ENCODE data around the gene LMNA.
A peak's percentile ranks its signal among the peaks of the same experiment; 100 is the strongest.

The LMNA gene

GRCh38 chr1:156075775-156076204 is 38.7 kb upstream of the LMNA start:
- Histone ChIP-seq H3K27ac (ENCODE audit: low read depth, low read length) (no peak overlapping the region), H2BK5ac (ENCODE audit: low read depth, low read length, poor library complexity) (no peak overlapping the region), H2AFZ (ENCODE audit: insufficient read depth, low read length, poor library complexity) (no peak overlapping the region), H2BK12ac (ENCODE audit: low read length) (no peak overlapping the region), H4K8ac (ENCODE audit: low read depth, low read length) (no peak overlapping the region), H3K9ac (ENCODE audit: low read length) (no peak overlapping the region), H3K4ac (ENCODE audit: low read depth, low read length) (no peak overlapping the region), H2BK120ac (ENCODE audit: insufficient read depth, low read length, poor library complexity) (no peak overlapping the region), H3K18ac (ENCODE audit: low read length) (no peak overlapping the region), H3K23ac (ENCODE audit: low read length) (no peak overlapping the region), H4K91ac (ENCODE audit: low read depth, low read length) (no peak overlapping the region), H3K36me3 (ENCODE audit: control insufficient read depth in 1 of 2, insufficient read depth in 2 of 2, low read length in 2 of 2) (peaks cover 40 to 55% of the 10 kb centered on the region in 2 experiments), H3K9me3 (ENCODE audit: insufficient read depth, low read depth, low read length) (peaks cover 6% of the 10 kb centered on the region), H3K79me2 (ENCODE audit: control insufficient read depth, insufficient read depth, low read length, poor library complexity) (peaks cover 22% of the 10 kb centered on the region), H3K79me1 (ENCODE audit: low read length) (peaks cover 6% of the 10 kb centered on the region), H4K12ac (ENCODE audit: low read depth, low read length) (no peak overlapping the region), H3K4me3 (ENCODE audit: low read depth, low read length) (no peak overlapping the region), H3K27me3 (ENCODE audit: insufficient read depth, low read length) (no peaks in the 10 kb centered on the region), H3K4me1 (ENCODE audit: control insufficient read depth in 1 of 2, insufficient read depth in 2 of 2, low read length in 2 of 2) (peaks cover 13 to 26% of the 10 kb centered on the region in 2 experiments), H2AK5ac (ENCODE audit: low read length) (no peak overlapping the region), H3K4me2 (ENCODE audit: low read length) (no peak overlapping the region), H3K14ac (ENCODE audit: low read length) (no peak overlapping the region)
- no peak for DNase-seq
- WGBS (ENCODE audit: extremely low coverage, insufficient coverage, insufficient read length) = no CpG with 5 or more reads among the region's 4 CpGs

GRCh38 chr1:156076609-156077429 is 37.7 kb upstream of the LMNA start:
- H4K12ac ChIP-seq (ENCODE audit: low read depth, low read length) = peak overlapping the region; percentile 19
- no peak overlapping the region for H3K4me3 ChIP-seq (ENCODE audit: low read depth, low read length)
- H3K27me3 ChIP-seq (ENCODE audit: insufficient read depth, low read length) = no peaks in the 10 kb centered on the region
- no peak overlapping the region for H3K4me2 ChIP-seq (ENCODE audit: low read length)
- H2AK5ac ChIP-seq (ENCODE audit: low read length) = no peak overlapping the region
- DNase-seq = peak in 1 of 2 donors; percentile 58
- peaks cover 40 to 55% of the 10 kb centered on the region in 2 experiments for H3K36me3 ChIP-seq (ENCODE audit: control insufficient read depth in 1 of 2, insufficient read depth in 2 of 2, low read length in 2 of 2)
- no peak overlapping the region for H2BK12ac ChIP-seq (ENCODE audit: low read length)
- H3K27ac ChIP-seq (ENCODE audit: low read depth, low read length) = no peak overlapping the region
- H2AFZ ChIP-seq (ENCODE audit: insufficient read depth, low read length, poor library complexity) = no peak overlapping the region
- H4K8ac ChIP-seq (ENCODE audit: low read depth, low read length) = no peak overlapping the region
- H3K4me1 ChIP-seq (ENCODE audit: control insufficient read depth in 1 of 2, insufficient read depth in 2 of 2, low read length in 2 of 2) = peaks cover 13 to 26% of the 10 kb centered on the region in 2 experiments
- H3K9me3 ChIP-seq (ENCODE audit: insufficient read depth, low read depth, low read length) = peaks cover 6% of the 10 kb centered on the region
- no peak overlapping the region for H4K91ac ChIP-seq (ENCODE audit: low read depth, low read length)
- H3K79me1 ChIP-seq (ENCODE audit: low read length) = peaks cover 15% of the 10 kb centered on the region
- H2BK120ac ChIP-seq (ENCODE audit: insufficient read depth, low read length, poor library complexity) = no peak overlapping the region
- WGBS (ENCODE audit: extremely low coverage, insufficient coverage, insufficient read length) = no CpG with 5 or more reads among the region's 73 CpGs
- H3K4ac ChIP-seq (ENCODE audit: low read depth, low read length) = peak overlapping the region; percentile 39
- H2BK5ac ChIP-seq (ENCODE audit: low read depth, low read length, poor library complexity) = no peak overlapping the region
- no peak overlapping the region for H3K9ac ChIP-seq (ENCODE audit: low read length)
- H3K18ac ChIP-seq (ENCODE audit: low read length) = peak overlapping the region; percentile 25
- H3K79me2 ChIP-seq (ENCODE audit: control insufficient read depth, insufficient read depth, low read length, poor library complexity) = peaks cover 31% of the 10 kb centered on the region
- H3K23ac ChIP-seq (ENCODE audit: low read length) = no peak overlapping the region
- no peak overlapping the region for H3K14ac ChIP-seq (ENCODE audit: low read length)

- H2AFZ ChIP-seq (ENCODE audit: insufficient read depth, low read length, poor library complexity) = no peak overlapping the region
- H4K91ac ChIP-seq (ENCODE audit: low read depth, low read length) = no peak overlapping the region
- no peak overlapping the region for H3K4me3 ChIP-seq (ENCODE audit: low read depth, low read length)
- peak overlapping the region; percentile 15 for H3K18ac ChIP-seq (ENCODE audit: low read length)
- H2BK120ac ChIP-seq (ENCODE audit: insufficient read depth, low read length, poor library complexity) = no peak overlapping the region
- H3K4me1 ChIP-seq (ENCODE audit: control insufficient read depth in 1 of 2, insufficient read depth in 2 of 2, low read length in 2 of 2) = peaks cover 13 to 26% of the 10 kb centered on the region in 2 experiments
- no peak overlapping the region for H3K23ac ChIP-seq (ENCODE audit: low read length)
- H2AK5ac ChIP-seq (ENCODE audit: low read length) = no peak overlapping the region
- H3K14ac ChIP-seq (ENCODE audit: low read length) = no peak overlapping the region
- H3K9ac ChIP-seq (ENCODE audit: low read length) = no peak overlapping the region
- no peak for DNase-seq
- no peak overlapping the region for H2BK12ac ChIP-seq (ENCODE audit: low read length)
- no peak overlapping the region for H3K4me2 ChIP-seq (ENCODE audit: low read length)
- peak overlapping the region; percentile 39 for H3K4ac ChIP-seq (ENCODE audit: low read depth, low read length)
- H3K9me3 ChIP-seq (ENCODE audit: insufficient read depth, low read depth, low read length) = peaks cover 6% of the 10 kb centered on the region
- H2BK5ac ChIP-seq (ENCODE audit: low read depth, low read length, poor library complexity) = no peak overlapping the region
- peaks cover 18% of the 10 kb centered on the region for H3K79me1 ChIP-seq (ENCODE audit: low read length)
- no CpG with 5 or more reads among the region's 19 CpGs for WGBS (ENCODE audit: extremely low coverage, insufficient coverage, insufficient read length)
- no peak overlapping the region for H3K27ac ChIP-seq (ENCODE audit: low read depth, low read length)
- peaks cover 33% of the 10 kb centered on the region for H3K79me2 ChIP-seq (ENCODE audit: control insufficient read depth, insufficient read depth, low read length, poor library complexity)
- no peak overlapping the region for H4K8ac ChIP-seq (ENCODE audit: low read depth, low read length)
- no peaks in the 10 kb centered on the region for H3K27me3 ChIP-seq (ENCODE audit: insufficient read depth, low read length)
- H4K12ac ChIP-seq (ENCODE audit: low read depth, low read length) = peak overlapping the region; percentile 19
- peaks cover 38 to 54% of the 10 kb centered on the region in 2 experiments for H3K36me3 ChIP-seq (ENCODE audit: control insufficient read depth in 1 of 2, insufficient read depth in 2 of 2, low read length in 2 of 2)
Measured at GRCh38 chr1:156077430-156077760, 37.1 kb upstream of the LMNA start.

- H3K9me3 ChIP-seq (ENCODE audit: insufficient read depth, low read depth, low read length) = peaks cover 6% of the 10 kb centered on the region
- H3K79me2 ChIP-seq (ENCODE audit: control insufficient read depth, insufficient read depth, low read length, poor library complexity) = peaks cover 42% of the 10 kb centered on the region
- H3K4me1 ChIP-seq (ENCODE audit: control insufficient read depth in 1 of 2, insufficient read depth in 2 of 2, low read length in 2 of 2) = peaks cover 13 to 26% of the 10 kb centered on the region in 2 experiments
- peaks cover 27% of the 10 kb centered on the region for H3K79me1 ChIP-seq (ENCODE audit: low read length)
- no peak overlapping the region for H2BK12ac ChIP-seq (ENCODE audit: low read length)
- peak overlapping the region; percentile 86 for H3K4ac ChIP-seq (ENCODE audit: low read depth, low read length)
- H2BK120ac ChIP-seq (ENCODE audit: insufficient read depth, low read length, poor library complexity) = no peak overlapping the region
- H3K27me3 ChIP-seq (ENCODE audit: insufficient read depth, low read length) = no peaks in the 10 kb centered on the region
- peaks cover 33 to 46% of the 10 kb centered on the region in 2 experiments for H3K36me3 ChIP-seq (ENCODE audit: control insufficient read depth in 1 of 2, insufficient read depth in 2 of 2, low read length in 2 of 2)
- no peak for DNase-seq
- no peak overlapping the region for H4K8ac ChIP-seq (ENCODE audit: low read depth, low read length)
- H3K9ac ChIP-seq (ENCODE audit: low read length) = peak overlapping the region; percentile 57
- peak overlapping the region; percentile 61 for H3K4me2 ChIP-seq (ENCODE audit: low read length)
- no peak overlapping the region for H2AK5ac ChIP-seq (ENCODE audit: low read length)
- peak overlapping the region; percentile 29 for H3K4me3 ChIP-seq (ENCODE audit: low read depth, low read length)
- no peak overlapping the region for H4K12ac ChIP-seq (ENCODE audit: low read depth, low read length)
- no peak overlapping the region for H3K18ac ChIP-seq (ENCODE audit: low read length)
- H4K91ac ChIP-seq (ENCODE audit: low read depth, low read length) = no peak overlapping the region
- no peak overlapping the region for H3K27ac ChIP-seq (ENCODE audit: low read depth, low read length)
- H2AFZ ChIP-seq (ENCODE audit: insufficient read depth, low read length, poor library complexity) = no peak overlapping the region
- H3K23ac ChIP-seq (ENCODE audit: low read length) = peak overlapping the region; percentile 82
- H2BK5ac ChIP-seq (ENCODE audit: low read depth, low read length, poor library complexity) = no peak overlapping the region
- H3K14ac ChIP-seq (ENCODE audit: low read length) = no peak overlapping the region
- no CpG with 5 or more reads among the region's 5 CpGs for WGBS (ENCODE audit: extremely low coverage, insufficient coverage, insufficient read length)
Measured at GRCh38 chr1:156078728-156079127, 35.8 kb upstream of the LMNA start.
